HPDE6-E6E7 (cell line): Measurements from ENCODE around the gene CTSH.
"Not testable (repeated sequence)": the region's sequence is repeated elsewhere in the genome, so short reads cannot be mapped to it uniquely, and the experiment has no call there.

Experiments used
- DNase-seq: peaks from one replicate; pipeline ENCODE4 v3.0.0; 2011; ENCODE audit warnings: missing footprints; ENCODE audit errors: extremely low spot score

CTSH gene

DNA sequence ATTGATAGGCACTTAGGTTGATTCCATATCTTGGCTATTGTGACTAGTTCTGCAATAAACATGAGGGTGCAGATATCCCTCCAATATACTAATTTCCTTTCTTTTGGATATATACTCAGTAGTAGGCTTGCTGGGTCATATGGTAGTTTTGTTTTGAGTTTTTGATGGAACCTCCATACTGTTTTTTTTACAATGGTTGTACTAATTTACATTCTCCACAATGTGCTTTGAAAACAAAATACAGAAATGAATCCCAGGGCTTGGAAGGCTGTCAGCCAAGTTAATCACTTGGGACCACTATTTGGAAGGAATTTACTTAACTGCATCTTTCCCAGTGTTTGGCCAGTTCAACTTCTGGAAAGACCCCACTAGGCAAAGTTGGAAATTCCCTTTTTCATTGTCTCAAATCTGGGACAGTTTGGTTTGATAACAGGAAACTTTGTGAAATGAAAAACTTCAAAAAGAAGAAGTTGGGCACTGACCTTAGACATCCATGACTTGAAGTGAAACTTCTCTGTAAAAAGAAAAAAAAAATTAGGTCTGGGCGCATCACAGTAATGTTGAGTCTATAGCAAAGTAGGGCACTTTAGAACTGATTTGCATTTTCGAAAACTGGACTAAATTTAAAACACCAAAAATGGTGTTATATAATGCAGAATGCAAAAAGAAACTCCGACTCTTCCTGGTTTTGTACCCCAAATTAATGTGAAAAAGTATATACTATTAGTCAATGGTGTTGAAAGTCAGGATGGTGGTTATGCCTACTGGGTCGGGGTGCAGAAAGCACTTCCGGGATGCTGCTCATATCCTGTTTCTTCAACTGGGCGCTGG is 6.0 kb downstream of the CTSH start:
- no peak for DNase-seq

DNA sequence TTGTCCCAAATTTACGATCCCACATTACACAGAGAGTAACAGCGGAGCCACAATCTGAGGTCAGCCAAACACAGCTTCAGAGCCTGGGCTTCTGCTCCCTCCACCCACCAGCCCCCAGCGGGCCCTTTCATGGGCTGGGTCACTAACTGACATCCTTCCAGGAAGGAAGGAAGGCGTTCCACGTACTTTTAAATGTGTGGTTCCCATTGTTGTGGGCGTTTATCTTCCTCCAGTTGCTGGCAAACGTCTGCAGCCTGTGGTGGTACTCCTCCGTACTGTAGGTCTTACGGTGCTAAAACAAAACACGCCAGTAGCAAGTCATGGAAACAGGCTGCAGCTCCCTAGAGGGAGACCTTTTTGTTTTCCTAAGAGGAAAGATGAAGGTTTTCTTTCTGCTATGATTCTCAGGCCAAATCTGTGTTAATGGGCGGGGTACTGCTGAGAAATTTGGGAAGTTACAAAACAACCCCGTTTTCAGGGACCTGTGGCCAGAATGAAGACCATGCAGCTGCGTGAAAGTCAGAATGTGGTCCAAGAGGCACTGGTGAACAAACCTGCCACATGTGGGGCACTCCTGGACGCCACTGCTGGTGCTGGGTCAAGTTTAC is 7.6 kb downstream of the CTSH start:
- DNase-seq = no peak

DNA sequence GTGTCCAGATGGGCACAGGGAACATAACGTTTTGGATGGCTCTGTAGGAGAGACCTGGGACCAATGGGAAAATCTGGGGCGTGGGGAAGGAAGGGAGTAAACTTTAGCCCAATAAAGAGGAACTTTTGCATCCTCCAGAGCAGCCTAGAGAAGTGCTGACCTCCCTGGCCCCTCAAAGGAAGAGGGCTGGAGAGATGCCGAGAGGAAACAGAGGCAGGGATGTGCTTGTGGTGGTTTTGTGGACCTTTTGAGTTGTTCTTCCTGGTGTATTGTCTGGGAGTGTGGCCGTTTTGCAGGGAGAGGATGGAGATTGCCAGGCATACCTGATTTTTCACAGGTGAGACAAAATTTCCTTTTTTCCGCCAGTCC is 10.2 kb downstream of the CTSH start:
- DNase-seq = no peak

DNA sequence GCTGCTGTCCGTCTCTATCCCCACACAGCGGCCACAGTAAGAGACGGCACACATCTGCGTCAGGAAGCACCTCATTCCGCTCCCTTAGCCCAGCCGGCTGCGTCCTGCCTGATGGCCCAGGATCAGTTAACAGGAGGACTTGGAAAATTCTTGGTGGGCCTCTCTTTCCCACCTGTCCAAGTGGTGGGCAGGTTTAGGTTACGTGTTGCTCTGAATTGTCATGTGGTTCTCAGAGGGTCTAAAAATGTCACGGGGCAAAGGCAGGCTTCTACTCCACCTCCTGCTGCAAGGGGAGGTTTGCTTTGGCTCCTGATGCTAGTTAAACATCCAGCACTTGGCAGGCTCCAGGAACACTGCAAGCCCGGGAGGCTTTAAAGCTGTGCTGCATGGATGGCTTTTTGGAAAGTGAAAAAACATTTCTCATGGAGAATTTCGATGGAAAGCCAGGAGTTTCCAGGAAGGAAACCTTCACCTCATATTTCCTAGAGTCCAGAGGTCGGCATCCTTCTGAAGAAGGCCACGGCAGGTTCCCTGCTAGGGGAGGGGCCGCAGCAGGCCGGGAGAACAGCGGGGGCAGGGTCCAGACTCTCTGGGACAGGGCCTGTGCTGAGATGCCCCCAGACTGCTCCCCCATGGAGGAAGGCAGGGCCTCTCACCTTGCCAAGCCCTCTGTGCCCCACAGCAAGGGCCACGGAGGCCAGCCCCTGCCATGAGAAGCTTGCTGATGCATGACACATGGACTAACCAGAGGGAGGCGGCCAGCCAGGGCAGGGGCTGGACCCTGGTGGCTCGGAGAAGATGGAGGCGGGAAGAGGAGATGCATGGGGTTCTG is 10.8 kb downstream of the CTSH start:
- DNase-seq = no peak

DNA sequence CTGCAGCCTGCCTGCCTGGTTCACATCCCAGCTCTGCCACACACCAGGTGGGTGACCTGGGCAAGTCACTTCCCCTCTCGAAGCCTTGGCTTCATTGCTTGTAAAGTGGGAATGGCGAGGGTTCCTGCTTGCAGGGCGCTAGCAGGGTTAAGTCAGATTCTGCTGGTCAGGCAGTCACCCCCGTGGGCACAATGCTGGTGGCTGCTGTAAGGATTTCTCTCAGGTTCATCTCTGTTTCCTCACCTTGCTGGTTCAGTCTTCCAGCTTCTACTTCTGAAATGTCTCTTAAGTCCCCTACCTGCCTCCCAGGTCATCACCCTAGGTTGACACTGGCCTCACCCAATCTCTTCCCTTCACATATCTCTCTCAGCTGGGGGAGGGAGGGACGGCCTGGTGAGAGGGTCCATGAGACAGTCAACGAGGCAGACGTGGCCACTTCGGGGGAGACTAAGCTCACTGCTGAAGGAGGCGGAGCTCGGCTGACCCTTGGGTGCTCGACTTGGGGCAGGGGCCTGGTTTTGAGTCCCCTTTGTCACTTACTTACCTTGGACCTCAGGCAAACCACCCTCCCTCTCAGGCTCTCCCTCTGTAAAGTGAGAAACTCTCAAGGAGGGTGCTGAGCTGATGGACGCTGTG is 11.5 kb downstream of the CTSH start:
- no peak for DNase-seq

DNA sequence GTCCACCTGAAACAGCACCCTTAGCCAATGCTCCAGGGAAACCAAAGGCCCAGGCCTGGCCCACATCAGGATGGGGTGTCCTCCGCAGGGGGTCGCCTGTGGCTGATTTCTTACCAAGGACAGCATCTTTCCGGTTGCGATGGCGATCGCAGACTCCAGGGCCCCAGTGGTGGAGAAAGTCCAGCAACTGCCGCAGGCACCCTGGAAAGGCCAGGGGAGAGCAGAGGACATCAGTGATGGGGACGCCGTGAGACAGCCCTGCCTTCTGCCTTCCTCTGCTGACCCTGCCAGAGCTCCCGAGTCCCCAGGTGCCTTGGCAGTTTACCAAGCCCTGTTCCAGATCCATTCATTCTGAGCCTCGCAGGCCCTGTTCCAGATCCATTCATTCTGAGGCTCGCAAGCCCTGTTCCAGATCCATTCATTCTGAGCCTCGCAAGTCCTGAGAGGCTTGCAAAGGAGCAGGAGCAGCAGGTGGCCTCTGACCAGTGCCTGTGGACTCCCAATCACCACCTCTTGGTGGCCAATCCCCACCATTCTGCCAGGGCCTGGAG is 12.5 kb downstream of the CTSH start:
- no peak for DNase-seq

DNA sequence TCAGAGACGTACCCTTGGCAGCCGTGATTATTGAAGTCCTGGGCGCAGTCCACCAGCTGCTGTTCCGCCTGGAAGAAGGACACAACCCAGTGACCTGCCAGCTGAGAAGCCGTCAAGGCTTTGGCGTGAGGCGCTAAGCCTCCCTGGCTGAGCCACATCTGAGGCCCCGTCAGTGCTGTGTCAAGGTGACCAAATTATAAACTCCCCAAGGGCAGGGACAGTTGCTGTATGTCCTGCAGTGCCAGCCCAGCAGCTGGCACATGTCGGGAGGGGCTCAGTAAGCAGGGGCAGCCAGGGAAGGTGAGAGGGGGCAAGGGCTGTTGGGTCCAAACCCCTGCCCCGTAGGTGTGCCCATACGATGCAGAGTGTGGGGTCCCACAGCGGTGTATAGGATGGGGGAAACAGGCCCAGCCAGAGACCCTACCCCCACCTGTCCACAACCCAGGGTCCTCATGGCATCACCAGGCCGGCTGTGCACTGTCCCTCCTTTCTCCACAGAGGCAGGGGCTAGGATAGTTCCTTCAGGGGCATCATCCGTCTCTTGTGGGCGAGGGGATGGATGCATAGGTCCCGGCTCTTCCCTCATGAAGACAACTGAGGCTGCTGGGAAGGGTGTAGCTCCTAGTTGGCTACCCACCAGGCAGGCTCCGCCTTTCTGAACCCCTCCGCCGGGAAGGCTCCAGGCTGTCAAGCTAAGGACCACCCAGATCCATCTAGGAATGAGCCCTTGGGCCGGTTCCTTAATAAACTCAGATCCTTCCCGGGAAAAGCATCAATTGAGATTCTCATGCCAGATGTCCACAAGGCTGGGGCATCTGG is 13.2 kb downstream of the CTSH start:
- no peak for DNase-seq

DNA sequence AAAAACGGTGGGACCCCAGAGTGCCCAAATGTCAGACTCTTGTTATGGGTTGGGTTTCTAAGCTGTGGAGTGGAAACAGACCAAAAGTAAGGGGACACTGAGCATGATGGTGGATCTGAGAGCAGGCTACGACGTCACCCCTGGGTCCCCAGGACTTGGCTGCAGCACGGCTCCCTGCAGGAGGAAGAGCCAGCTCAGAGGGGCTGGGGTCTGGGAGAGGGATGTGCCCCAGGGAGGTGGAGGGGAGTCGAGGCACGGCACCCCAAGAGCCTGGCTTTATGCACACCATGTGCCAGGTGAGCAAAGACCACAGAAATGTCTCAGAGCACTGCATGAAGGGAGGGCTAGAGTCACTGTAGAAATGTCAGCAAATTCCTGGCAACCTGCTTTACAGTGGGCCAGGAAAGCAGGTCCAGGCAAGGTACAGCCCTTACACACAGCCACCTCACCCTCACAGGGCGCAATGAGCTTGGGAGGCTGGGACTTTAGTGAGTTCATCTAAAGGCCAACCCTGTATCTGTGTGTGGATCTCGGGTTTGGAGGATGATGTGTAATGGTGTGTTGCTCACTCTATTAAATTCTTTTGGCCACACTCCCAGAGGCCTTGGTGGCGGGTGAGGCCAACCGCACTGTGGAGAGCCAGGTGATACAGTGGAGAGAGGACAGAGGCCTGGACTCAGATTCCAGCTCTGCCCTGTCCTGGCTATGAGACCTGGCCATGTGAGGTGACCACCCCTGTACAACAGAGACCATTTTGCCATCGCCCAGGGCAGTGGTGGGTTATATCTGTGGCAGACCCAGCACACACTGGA is 14.1 kb downstream of the CTSH start:
- peak; percentile 99 for DNase-seq

DNA sequence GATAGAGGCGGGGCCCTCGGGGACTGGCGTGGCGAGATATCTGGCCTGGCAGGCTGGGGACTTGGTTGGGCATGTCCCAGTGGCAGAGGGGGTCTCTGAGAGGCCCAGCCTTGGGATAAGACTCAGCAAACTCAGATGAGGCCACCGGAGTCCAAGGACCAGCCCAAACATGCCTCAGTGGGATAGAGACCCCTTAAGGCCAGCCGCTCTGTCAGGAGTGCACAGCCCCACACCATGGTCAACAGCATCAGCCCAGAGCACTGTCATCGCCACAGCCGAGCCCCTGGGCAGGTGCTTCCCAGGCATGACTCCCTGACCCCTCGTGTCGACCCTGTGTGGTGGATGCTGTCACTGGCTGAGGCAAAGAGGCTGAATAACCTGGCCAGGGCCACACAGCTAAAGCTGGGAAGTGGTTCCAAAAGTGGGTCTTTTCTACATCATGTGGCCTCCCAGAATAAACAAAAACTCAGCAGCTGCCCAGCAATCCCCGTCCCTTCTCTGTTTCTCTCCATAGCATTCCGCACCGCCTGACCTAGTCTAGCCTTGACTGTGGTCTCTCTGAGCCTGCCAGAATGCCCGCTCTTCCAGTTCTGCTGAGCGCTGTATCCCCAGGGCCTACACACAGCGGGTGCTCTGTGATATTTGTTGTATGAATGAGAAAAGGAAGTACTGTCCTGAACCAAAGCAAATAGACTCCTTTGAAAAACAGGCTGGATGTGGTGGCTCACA is 15.1 kb downstream of the CTSH start:
- no peak for DNase-seq

DNA sequence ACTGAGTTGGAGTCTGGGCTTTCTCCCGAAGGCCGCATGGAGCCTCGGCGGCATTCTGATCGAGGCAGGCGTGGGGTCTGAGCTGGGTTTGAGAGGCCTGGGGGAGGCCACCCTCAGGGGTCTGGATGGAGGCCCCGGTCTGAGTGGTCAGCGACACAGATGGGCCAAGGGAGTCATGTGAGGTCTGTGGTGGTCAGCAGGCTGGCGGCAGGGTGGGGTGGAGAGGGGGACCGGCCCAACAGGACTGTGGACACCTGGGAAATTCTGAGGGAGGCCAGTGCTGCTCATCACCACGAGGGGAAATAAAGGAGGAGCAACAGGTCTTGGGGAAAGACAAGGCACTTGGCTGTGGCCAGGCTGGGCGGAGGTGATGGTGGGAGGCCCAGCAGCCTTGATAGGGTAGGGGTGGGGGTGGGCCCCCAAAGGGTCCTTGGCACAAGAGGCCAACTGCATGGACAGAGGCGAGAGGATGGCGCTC is 16.2 kb downstream of the CTSH start:
- no peak for DNase-seq

DNA sequence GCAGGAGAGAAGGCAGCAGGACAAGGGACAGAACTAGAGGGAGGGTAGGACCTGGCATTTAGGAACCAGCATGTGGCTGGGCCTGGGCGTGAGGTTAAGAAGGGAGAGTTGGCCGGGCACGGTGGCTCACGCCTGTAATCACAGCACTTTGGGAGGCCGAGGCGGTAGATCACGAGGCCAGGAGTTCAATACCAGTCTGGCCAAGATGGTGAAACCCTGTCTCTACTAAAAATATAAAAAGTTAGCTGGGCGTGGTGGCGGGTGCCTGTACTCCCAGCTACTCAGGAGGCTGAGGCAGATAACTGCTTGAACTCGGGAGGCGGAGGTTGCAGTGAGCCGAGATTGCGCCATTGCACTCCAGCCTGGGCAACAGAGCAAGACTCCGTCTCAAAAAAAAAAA is 16.7 kb downstream of the CTSH start:
- not testable (repeated sequence) for DNase-seq

DNA sequence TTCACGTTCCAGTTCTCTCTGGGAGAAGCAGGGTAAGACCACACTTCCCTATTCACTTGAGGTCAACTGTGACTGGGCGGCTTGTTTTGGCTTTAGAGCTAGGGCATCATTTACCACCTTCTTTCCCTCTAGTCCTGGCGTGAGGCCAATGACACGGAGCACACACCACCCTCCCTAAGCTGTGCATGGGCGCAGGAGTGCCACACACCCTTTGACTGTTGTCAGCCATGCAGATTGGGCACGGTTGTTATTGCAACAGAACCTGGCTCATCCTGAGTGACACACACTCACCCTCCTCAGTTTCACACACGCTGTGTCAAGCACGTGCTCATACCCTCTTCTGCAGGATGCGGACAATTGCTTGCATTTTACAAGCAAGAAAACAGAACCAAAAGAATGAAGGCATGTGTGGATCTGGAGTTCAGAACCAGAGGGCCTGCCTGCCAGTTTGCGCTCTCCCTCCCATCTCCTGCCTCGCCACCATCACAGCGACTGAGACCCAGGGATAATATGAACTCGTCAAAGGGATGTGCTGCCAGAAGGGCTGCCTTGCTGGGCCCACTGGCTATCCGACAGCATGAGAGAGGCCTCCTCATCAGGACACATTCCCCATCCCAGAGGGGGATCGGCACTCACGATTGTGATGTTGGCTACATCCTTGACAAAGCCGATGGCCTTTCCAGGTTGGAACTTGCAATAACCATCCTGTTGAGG is 17.6 kb downstream of the CTSH start:
- DNase-seq = no peak

DNA sequence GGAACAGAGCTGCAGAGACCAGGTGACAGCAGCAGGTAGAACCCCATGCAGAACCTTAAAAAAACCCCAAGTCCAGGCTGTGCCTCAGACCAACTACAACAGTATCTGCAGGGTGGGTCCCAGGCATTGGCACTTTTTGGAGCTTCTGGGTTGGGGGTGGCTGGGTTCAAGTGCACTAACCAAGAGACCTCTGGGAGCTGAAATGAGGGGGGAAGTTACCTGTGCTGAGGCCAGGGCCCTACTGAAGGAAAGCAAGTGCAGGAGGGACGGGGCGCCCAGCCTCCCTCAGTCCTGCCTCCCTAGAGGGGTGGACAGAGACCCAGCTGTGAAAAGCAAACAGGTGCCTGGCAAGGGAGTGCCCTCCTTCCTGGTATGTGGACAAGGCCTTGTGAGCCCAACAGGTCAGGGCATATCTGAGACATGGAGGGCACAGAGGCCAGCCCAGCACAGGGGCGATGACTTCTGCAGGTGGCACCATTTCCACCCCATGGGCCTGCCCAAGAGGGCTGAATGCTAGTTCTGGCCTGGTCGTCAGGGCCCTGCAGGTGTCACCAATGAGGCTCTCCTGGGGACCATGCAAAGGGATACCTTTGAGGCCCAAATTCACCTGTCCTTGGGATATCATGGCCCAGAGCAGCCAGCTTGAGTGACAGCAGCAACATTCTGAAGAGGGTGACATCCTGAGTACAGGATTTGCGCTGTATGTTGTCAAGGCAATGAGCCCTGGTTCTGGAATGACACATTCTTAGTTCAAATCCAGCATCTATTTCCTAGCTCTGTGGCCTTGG is 18.7 kb downstream of the CTSH start:
- DNase-seq = no peak

DNA sequence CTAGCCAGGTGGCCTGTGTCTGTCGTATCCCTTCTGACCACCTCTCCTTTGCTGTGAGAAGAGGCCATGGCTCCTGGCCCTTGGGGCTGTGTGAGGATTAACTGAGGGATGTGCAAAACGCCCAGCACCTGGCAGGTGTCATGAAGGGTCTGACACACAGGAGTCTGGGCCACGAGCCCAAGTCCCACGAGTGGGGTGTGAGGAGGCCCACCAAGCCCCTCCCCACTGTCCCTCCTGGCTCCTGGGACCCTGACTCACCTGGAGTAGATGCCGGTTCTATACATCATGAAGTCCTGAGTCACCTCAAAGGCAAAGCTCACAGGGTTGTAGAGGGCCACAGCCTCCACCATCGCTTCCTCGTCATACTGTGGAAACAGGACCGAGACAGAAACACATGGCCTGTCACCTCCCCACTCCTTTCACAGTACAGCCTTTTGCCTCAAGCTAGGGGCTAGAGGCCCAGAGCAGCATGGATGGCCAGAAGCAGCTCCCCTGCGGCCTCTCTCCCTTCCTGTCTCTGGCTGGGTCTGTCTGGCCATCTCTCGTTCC is 19.7 kb downstream of the CTSH start:
- no peak for DNase-seq

DNA sequence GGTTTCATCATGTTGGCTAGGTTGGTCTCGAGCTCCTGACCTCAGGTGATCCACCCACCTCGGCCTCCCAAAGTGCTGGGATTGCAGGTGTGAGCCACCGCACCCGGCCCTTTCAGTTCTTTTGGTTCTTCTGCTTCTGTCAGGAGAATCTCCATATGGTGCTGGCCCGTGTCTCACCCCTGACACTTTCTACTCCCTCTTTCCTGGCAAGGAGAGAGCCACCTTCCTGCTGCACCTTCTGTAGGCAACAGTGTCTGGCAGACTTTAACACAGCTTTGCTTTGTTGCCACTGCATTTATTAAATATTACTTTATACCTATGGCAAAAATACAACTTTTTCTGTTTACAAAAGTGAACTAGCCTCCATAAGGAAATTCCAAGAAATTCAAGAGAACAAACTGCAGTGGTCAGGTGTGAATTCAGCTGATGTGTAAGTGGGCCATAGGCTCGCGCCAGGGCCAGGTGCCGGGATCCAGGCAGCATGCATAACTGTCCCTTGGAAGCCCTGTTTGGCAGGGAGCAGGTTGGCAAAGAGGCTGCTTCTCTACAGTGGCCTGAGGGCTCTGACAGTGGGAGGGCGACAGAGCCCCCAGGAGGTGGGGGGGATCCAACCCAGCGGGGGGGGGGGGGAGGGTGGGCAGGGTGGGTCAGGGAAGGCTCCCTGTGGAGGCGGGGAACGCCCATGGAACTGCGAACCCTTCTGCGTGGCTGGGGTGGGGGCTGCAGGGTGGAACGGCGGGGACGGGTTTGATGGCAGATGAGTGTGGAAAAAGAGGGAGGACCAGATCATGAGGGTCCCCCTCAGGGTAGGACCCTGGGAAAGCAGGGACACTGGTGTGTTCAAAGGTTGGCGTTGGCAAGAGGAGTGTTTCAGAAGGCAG is 21.1 kb downstream of the CTSH start:
- no peak for DNase-seq

DNA sequence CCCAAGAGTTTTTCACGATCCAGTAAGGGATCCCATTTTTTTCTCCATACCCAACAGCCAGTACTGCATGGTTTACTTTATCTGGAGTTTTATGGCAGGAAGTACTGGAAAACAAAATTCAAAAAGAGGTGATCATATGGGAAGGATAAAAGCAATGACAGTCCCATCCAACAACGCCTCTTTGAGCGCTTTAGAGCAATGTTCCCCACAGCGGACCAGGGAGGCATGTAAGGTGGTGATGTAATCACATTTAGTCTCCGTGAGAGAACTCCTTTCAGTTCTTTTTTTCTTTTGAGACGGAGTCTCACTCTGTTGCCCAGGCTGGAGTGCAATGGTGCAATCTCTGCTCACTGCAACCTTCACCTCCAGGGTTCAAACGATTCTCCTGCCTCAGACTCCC is 21.8 kb downstream of the CTSH start:
- DNase-seq = no peak

DNA sequence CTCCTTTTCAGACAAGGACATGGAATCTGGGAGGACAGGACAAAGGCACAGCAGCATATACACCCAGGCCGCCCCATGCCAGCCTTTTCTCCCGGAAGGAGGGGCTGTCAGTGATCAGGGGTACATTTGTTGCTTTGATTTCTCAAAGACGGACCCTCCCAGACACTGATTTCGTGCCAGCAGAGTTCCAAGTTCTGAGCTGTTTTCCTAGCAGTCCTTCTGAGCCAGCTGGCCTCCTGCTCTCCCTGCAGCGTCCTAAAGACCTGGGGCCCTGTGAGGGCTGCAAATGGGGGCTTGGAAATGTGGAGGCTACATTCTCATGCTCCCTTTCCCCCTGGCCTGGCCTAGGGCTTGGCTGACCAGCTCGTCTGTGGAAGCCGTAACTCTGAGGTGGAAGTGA is 22.3 kb downstream of the CTSH start:
- DNase-seq = no peak
